HG03066 (cell line): Measurements from ENCODE around the gene SLX9.

Source experiments
- ATAC-seq: cut with Tn5 transposase; IDR thresholded peaks from one replicate; pipeline ENCODE4 v1.9.1; 2021; ENCODE audit warnings: low read depth; ENCODE audit not compliant: unreplicated experiment

The SLX9 gene

GRCh38 chr21:44939532-44940115 is at the start of gene SLX9:
Gene SLX9 (plus strand): TSS chr21:44940029. CDS start chr21:44940058, 29 bp downstream.
- ATAC-seq = peak; percentile 61

GRCh38 chr21:44890338-44890931 is 49.4 kb upstream of the SLX9 start:
- ATAC-seq = no peak

GRCh38 chr21:44890961-44891541 is 48.8 kb upstream of the SLX9 start:
- no peak for ATAC-seq

GRCh38 chr21:44891631-44892031 is 48.2 kb upstream of the SLX9 start:
- ATAC-seq = no peak

- no peak for ATAC-seq
These were observed 47.7 kb upstream of the SLX9 start for GRCh38 chr21:44892095-44892494.

- no peak for ATAC-seq
These were observed 47.1 kb upstream of the SLX9 start for GRCh38 chr21:44892536-44893277.

- no peak for ATAC-seq
These were observed 46.6 kb upstream of the SLX9 start for GRCh38 chr21:44893278-44893556.

- no peak for ATAC-seq
These were observed 45.7 kb upstream of the SLX9 start for GRCh38 chr21:44893948-44894656.

GRCh38 chr21:44894687-44895302 is 45.0 kb upstream of the SLX9 start:
- ATAC-seq = no peak

GRCh38 chr21:44895859-44896258 is 44.0 kb upstream of the SLX9 start:
- ATAC-seq = no peak

- no peak for ATAC-seq
These were observed 43.1 kb upstream of the SLX9 start for GRCh38 chr21:44896561-44897286.

- ATAC-seq = no peak
These were observed 42.4 kb upstream of the SLX9 start for GRCh38 chr21:44897326-44898010.

GRCh38 chr21:44898011-44898488 is 41.8 kb upstream of the SLX9 start:
- ATAC-seq = no peak

- no peak for ATAC-seq
These were observed 40.7 kb upstream of the SLX9 start for GRCh38 chr21:44898851-44899767.

- no peak for ATAC-seq
These were observed 39.9 kb upstream of the SLX9 start for GRCh38 chr21:44899768-44900558.

GRCh38 chr21:44900559-44901251 is 39.1 kb upstream of the SLX9 start:
- ATAC-seq = no peak
